H1 (cell line): ENCODE data around the gene SENP1. TPM values are rescaled to one million over a fixed set of nuclear protein-coding genes. Genes with fewer than 3 reads are reported as not detected.

Experiments used
- CTCF ChIA-PET: fragments of 300-600 bp; sonication (Branson Sonifier 250); formaldehyde crosslinking; loops from one replicate; lab custom pipeline; 2021; ENCODE audit not compliant: partially characterized antibody; lab: Charles Lee
- POLR2A ChIA-PET: fragments of 300-600 bp; sonication (Branson Sonifier 250); formaldehyde crosslinking; loops from one replicate; lab custom pipeline; 2021; ENCODE audit warnings: inconsistent platforms; ENCODE audit not compliant: partially characterized antibody; lab: Charles Lee
- DNase-seq, 2 experiments: peaks; one replicate each; pipeline versions ENCODE4 v3.0.0 to v3.0.0-alpha.2; 2010 to 2022; ENCODE audit warnings: low spot score in 2 of 2, low read depth in 1 of 2, mixed read lengths in 1 of 2
- FAIRE-seq: peaks from 2 replicates; lab custom pipeline; 2011; peaks lifted over from hg19 to GRCh38; lab: Jason Lieb, UNC
- H2AFZ ChIP-seq: 2 replicates; pipeline ENCODE4 v1.8.1; 2012; ENCODE audit warnings: low read length, inconsistent platforms
- H2AK5ac ChIP-seq: 2 replicates; pipeline ENCODE4 v1.6.1; 2013; ENCODE audit warnings: low read depth, low read length
- H2BK120ac ChIP-seq: replicated peaks from 2 replicates; pipeline ENCODE3; 2013; ENCODE audit warnings: low read depth, low read length, inconsistent platforms
- H2BK12ac ChIP-seq: 2 replicates; pipeline ENCODE4 v1.6.1; 2013; ENCODE audit warnings: low read depth, low read length
- H2BK15ac ChIP-seq: 2 replicates; pipeline ENCODE4 v1.6.1; 2013; ENCODE audit warnings: low read length
- H2BK20ac ChIP-seq: 2 replicates; pipeline ENCODE4 v1.6.1; 2013; ENCODE audit warnings: low read length
- H2BK5ac ChIP-seq: 2 replicates; pipeline ENCODE4 v1.6.1; 2013; ENCODE audit warnings: low read depth, low read length
- H3K14ac ChIP-seq: 2 replicates; pipeline ENCODE4 v1.6.1; 2013; ENCODE audit warnings: inconsistent platforms; ENCODE audit not compliant: insufficient read length
- H3K18ac ChIP-seq: 2 replicates; pipeline ENCODE4 v1.6.1; 2013; ENCODE audit warnings: low read length; ENCODE audit errors: extremely low read depth
- H3K23ac ChIP-seq: 2 replicates; pipeline ENCODE4 v1.6.1; 2013; ENCODE audit warnings: inconsistent platforms; ENCODE audit not compliant: insufficient read length
- H3K23me2 ChIP-seq: 2 replicates; pipeline ENCODE4 v1.6.1; 2013; ENCODE audit warnings: low read depth, low read length
- H3K27ac ChIP-seq: 2 replicates; pipeline ENCODE4 v1.6.1; 2011; ENCODE audit warnings: low read depth, low read length, inconsistent platforms
- H3K27me3 ChIP-seq, 4 experiments: replicated peaks in 1 of 4; 1 replicate in 1 of 4; 2 replicates in 3 of 4; pipeline versions ENCODE4 v1.6.1 to v1.8.1; 2011 to 2013; ENCODE audit warnings: low read length in 3 of 4, mild to moderate bottlenecking in 3 of 4, inconsistent platforms in 2 of 4, mixed read lengths in 2 of 4, moderate library complexity in 1 of 4; ENCODE audit not compliant: control insufficient read depth in 3 of 4, insufficient read depth in 3 of 4; ENCODE audit errors: extremely low read depth in 1 of 4
- H3K36me3 ChIP-seq, 4 experiments: 2 replicates each; pipeline versions ENCODE4 v1.6.1 to v1.8.1; 2011 to 2013; ENCODE audit warnings: mild to moderate bottlenecking in 4 of 4, low read length in 3 of 4, moderate library complexity in 2 of 4, control low read depth in 1 of 4, inconsistent platforms in 1 of 4; ENCODE audit not compliant: insufficient read depth in 4 of 4, control insufficient read depth in 2 of 4
- H3K4ac ChIP-seq: replicated peaks from 2 replicates; pipeline ENCODE3; 2013; ENCODE audit warnings: low read length, low read depth, mixed read lengths, inconsistent platforms; ENCODE audit not compliant: insufficient read length
- H3K4me1 ChIP-seq, 4 experiments: replicated peaks in 1 of 4; 1 replicate in 1 of 4; 2 replicates in 3 of 4; pipeline versions ENCODE4 v1.6.1 to v1.8.1; 2011 to 2013; ENCODE audit warnings: low read length in 3 of 4, inconsistent platforms in 2 of 4, mixed read lengths in 1 of 4; ENCODE audit not compliant: insufficient read depth in 4 of 4, control insufficient read depth in 3 of 4
- H3K4me2 ChIP-seq, 2 experiments: 2 replicates each; pipeline versions ENCODE4 v1.6.1 to v1.8.1; 2011 to 2013; ENCODE audit warnings: low read depth in 2 of 2, low read length in 2 of 2, control low read depth in 1 of 2, inconsistent platforms in 1 of 2, mild to moderate bottlenecking in 1 of 2; ENCODE audit not compliant: insufficient read depth in 1 of 2
- H3K4me3 ChIP-seq, 4 experiments: fragments of 200-600, 300-600 bp in 1 of 4; sonication (generic), shearing (Covaris generic), sonication (Bioruptor Twin) in 1 of 4; 2 replicates each; pipeline versions ENCODE4 v1.5.1 to v1.8.1; 2011 to 2016; ENCODE audit warnings: low read length in 4 of 4, low read depth in 3 of 4, control low read depth in 2 of 4, inconsistent platforms in 2 of 4, mild to moderate bottlenecking in 2 of 4, mixed read lengths in 1 of 4, moderate library complexity in 1 of 4; ENCODE audit not compliant: insufficient read depth in 2 of 4; ENCODE audit errors: extremely low read depth in 1 of 4
- H3K56ac ChIP-seq: replicated peaks from 2 replicates; pipeline ENCODE3; 2013; ENCODE audit warnings: low read depth, mild to moderate bottlenecking, mixed read lengths, low read length, inconsistent platforms; ENCODE audit not compliant: insufficient read length
- H3K79me1 ChIP-seq: 2 replicates; pipeline ENCODE4 v1.6.1; 2013; ENCODE audit warnings: low read depth, low read length, control low read depth
- H3K79me2 ChIP-seq, 2 experiments: 2 replicates each; pipeline versions ENCODE4 v1.6.1 to v1.8.1; 2012 to 2013; ENCODE audit warnings: low read length in 2 of 2, mild to moderate bottlenecking in 2 of 2, inconsistent platforms in 1 of 2; ENCODE audit not compliant: insufficient read depth in 2 of 2, control insufficient read depth in 1 of 2
- H3K9ac ChIP-seq, 4 experiments: replicated peaks in 1 of 4; 1 replicate in 1 of 4; 2 replicates in 3 of 4; pipeline versions ENCODE4 v1.6.1 to v1.8.1; 2011 to 2013; ENCODE audit warnings: low read depth in 3 of 4, low read length in 3 of 4, control low read depth in 2 of 4, mild to moderate bottlenecking in 2 of 4, moderate library complexity in 2 of 4, inconsistent platforms in 1 of 4; ENCODE audit errors: extremely low read depth in 1 of 4
- H3K9me3 ChIP-seq, 2 experiments: 2 replicates each; pipeline versions ENCODE4 v1.6.1 to v1.8.1; 2012 to 2013; ENCODE audit warnings: mild to moderate bottlenecking in 2 of 2, moderate library complexity in 2 of 2, control low read depth in 1 of 2, inconsistent platforms in 1 of 2, low read depth in 1 of 2, low read length in 1 of 2, mixed read lengths in 1 of 2; ENCODE audit not compliant: insufficient read depth in 2 of 2
- H4K20me1 ChIP-seq, 2 experiments: replicated peaks in 1 of 2; 2 replicates each; pipeline versions ENCODE3 to v1.8.1; 2011 to 2013; ENCODE audit warnings: inconsistent platforms in 2 of 2, low read length in 2 of 2, mild to moderate bottlenecking in 1 of 2; ENCODE audit not compliant: insufficient read depth in 2 of 2, control insufficient read depth in 1 of 2
- H4K5ac ChIP-seq: 2 replicates; pipeline ENCODE4 v1.6.1; 2013; ENCODE audit warnings: low read length, low read depth, mixed read lengths, inconsistent platforms; ENCODE audit not compliant: insufficient read length
- H4K8ac ChIP-seq: 2 replicates; pipeline ENCODE4 v1.8.0; 2013; ENCODE audit warnings: mild to moderate bottlenecking, moderate library complexity, low read length, inconsistent platforms; ENCODE audit not compliant: insufficient read depth; ENCODE audit errors: extremely low read depth
- H4K91ac ChIP-seq: replicated peaks from 2 replicates; pipeline ENCODE3; 2013; ENCODE audit warnings: low read length, mixed read lengths, inconsistent platforms; ENCODE audit not compliant: insufficient read length
- BACH1 ChIP-seq: IDR thresholded peaks from 2 replicates; pipeline ENCODE4 v1.6.1; 2012; ENCODE audit warnings: low read length, improper control_type of control experiment
- CHD2 ChIP-seq: IDR thresholded peaks from 2 replicates; pipeline ENCODE4 v1.6.1; 2012; ENCODE audit warnings: low read length, improper control_type of control experiment
- CTBP2 ChIP-seq: IDR thresholded peaks from 2 replicates; pipeline ENCODE4 v1.7.0; 2011; ENCODE audit warnings: borderline replicate concordance, mild to moderate bottlenecking, moderate library complexity, mixed read lengths, low read length; ENCODE audit not compliant: insufficient read depth, insufficient read length
- EGR1 ChIP-seq: IDR thresholded peaks from 2 replicates; pipeline ENCODE4 v1.6.1; 2011; ENCODE audit warnings: low read depth, low read length, borderline replicate concordance
- EP300 ChIP-seq, 2 experiments: IDR thresholded peaks; 1 replicate in 1 of 2; 2 replicates in 1 of 2; pipeline ENCODE4 v1.6.1; 2011 to 2012; ENCODE audit warnings: low read depth in 2 of 2, low read length in 2 of 2, mild to moderate bottlenecking in 2 of 2, borderline replicate concordance in 1 of 2, inconsistent platforms in 1 of 2, moderate library complexity in 1 of 2
- EZH2 ChIP-seq: fragments of 200-600 bp; sonication (generic); IDR thresholded peaks from 2 replicates; pipeline ENCODE4 v1.7.1; 2012; ENCODE audit warnings: low read depth, mild to moderate bottlenecking, moderate library complexity, low read length, inconsistent platforms; ENCODE audit not compliant: severe bottlenecking
- HDAC6 ChIP-seq: IDR thresholded peaks from one replicate; pipeline ENCODE4 v1.7.1; 2012; ENCODE audit warnings: low read depth, mild to moderate bottlenecking, inconsistent platforms, low read length, moderate library complexity
- SIN3A ChIP-seq, 2 experiments: IDR thresholded peaks in 1 of 2; conservative IDR thresholded peaks in 1 of 2; 2 replicates each; pipeline ENCODE4 v1.6.1; 2011 to 2012; ENCODE audit warnings: low read length in 2 of 2, improper control_type of control experiment in 1 of 2, low read depth in 1 of 2, mild to moderate bottlenecking in 1 of 2
- SP2 ChIP-seq: IDR thresholded peaks from 2 replicates; pipeline ENCODE4 v1.6.1; 2012; ENCODE audit warnings: mild to moderate bottlenecking, low read length, inconsistent platforms
- SUZ12 ChIP-seq: fragments of 200-600 bp; sonication (generic); IDR thresholded peaks from 2 replicates; pipeline ENCODE4 v1.6.1; 2012; ENCODE audit warnings: mild to moderate bottlenecking, inconsistent platforms, low read length, moderate library complexity, mixed read lengths
- TAF1 ChIP-seq: IDR thresholded peaks from 2 replicates; pipeline ENCODE4 v1.6.1; 2011; ENCODE audit warnings: mild to moderate bottlenecking, low read depth, low read length
- TEAD4 ChIP-seq: IDR thresholded peaks from 2 replicates; pipeline ENCODE4 v1.6.1; 2012; ENCODE audit warnings: low read depth, low read length, inconsistent platforms, mixed read lengths
- WGBS, 2 experiments: shearing (Covaris generic) in 1 of 2; methylation state at CpG; one replicate each; pipeline versions ENCODE4 v1.1.6 to v1.1.7; 2013 to 2015; ENCODE audit warnings: low lambda C conversion rate in 2 of 2, mixed read lengths in 2 of 2, inconsistent platforms in 1 of 2, low coverage in 1 of 2, missing lambda C conversion rate in 1 of 2; ENCODE audit not compliant: insufficient replicate concordance in 2 of 2, insufficient coverage in 1 of 2, insufficient read length in 1 of 2; ENCODE audit errors: extremely low coverage in 1 of 2, missing lambda C conversion rate in 1 of 2; 5-methylcytosine and 5-hydroxymethylcytosine counted together
- polyA plus RNA-seq, 7 experiments: library from polyadenylated mRNA; depleted of rRNA in 3 of 7; stranded (reverse) in 5 of 7; unstranded in 2 of 7; fragments of >200 nt in 5 of 7; fragments of 200-250 nt in 2 of 7; gene quantifications; 1 replicate in 5 of 7; 2 replicates in 1 of 7; 4 replicates in 1 of 7; pipeline versions ENCODE4 v1.2.1 to v1.2.3, GENCODE V29; 2011 to 2013; ENCODE audit warnings: missing spikeins in 2 of 7, mixed read lengths in 2 of 7
- total RNA-seq: library from RNA; stranded (reverse); fragmentation: NEBNext Ultra II Directional; extraction: Animal tissue kit (Norgen Biotek cat#: 25700); gene quantifications from 2 replicates; pipeline ENCODE4 v1.2.1, GENCODE V29; 2021
- TF ChIP-seq, protein P1 (sequence below): IDR thresholded peaks from 2 replicates; pipeline ENCODE4 v1.6.1; 2012; ENCODE audit warnings: inconsistent platforms

SENP1 gene
- total and polyA plus RNA-seq, 2 of the 8 experiments (the other 6 are each of a cell fraction or from before 2014, with no cell fraction given) = 14.2 to 31.5 TPM

DNA sequence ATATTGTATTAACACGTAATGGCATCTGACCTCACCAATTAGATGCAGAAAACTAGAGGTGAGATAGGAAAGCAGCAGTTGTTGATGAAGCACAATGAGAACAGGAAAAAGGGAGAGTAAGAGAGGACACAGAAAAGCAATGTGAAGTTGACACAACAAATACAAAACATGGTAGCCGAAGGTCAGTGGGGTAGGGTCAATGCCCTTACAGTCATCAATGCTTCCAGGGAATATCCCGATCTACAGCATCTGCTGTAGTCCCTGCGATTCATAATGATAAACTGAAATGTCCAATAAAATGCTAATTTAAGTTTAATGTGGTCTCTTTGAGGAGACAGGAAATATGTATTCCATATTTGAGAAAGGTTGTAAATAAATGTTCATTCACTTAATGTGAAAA, 98.7 kb downstream of the SENP1 start:
- H2BK120ac ChIP-seq = no peak overlapping the region
- DNase-seq = no peak
- no peak overlapping the region for H4K91ac ChIP-seq
- H3K4ac ChIP-seq = no peak overlapping the region
- peaks cover 5 to 14% of the 10 kb centered on the region in 2 experiments for H4K20me1 ChIP-seq
- peaks cover 13 to 30% (median 18%) of the 10 kb centered on the region in 4 experiments for H3K4me1 ChIP-seq
- H3K56ac ChIP-seq = no peak overlapping the region
- no peak overlapping the region for H3K4me3 ChIP-seq
- no peak overlapping the region for H2BK20ac ChIP-seq
- no peak overlapping the region for H4K8ac ChIP-seq
- H2BK12ac ChIP-seq = no peak overlapping the region
- H3K23me2 ChIP-seq = peaks cover 16% of the 10 kb centered on the region
- peaks cover 87 to 100% (median 98%) of the 10 kb centered on the region in 4 experiments for H3K27me3 ChIP-seq
- no peak overlapping the region for H2BK5ac ChIP-seq
- H3K9me3 ChIP-seq = no peaks in the 10 kb centered on the region
- no peak overlapping the region for H3K9ac ChIP-seq
- H3K79me1 ChIP-seq = no peaks in the 10 kb centered on the region; the same call in 1 of the 2 replicates
- POLR2A ChIA-PET = interaction anchor here (1.4 kb wide), 1 partner anchor 11 kb away, joined by 3 read pairs; no protein-coding TSS in a partner anchor
- 79% methylated on average over 4 of the region's 4 CpGs; no CpG with 5 or more reads in 1 of the 2 experiments for WGBS, 2 experiments
- no peak for FAIRE-seq
- H2BK15ac ChIP-seq = no peak overlapping the region
- H3K4me2 ChIP-seq = no peak overlapping the region
- H3K27ac ChIP-seq = no peak overlapping the region
- CTCF ChIA-PET = interaction anchor here (1.6 to 3.6 kb wide), 3 partner anchors 9 to 71 kb away, joined by 4 to 21 read pairs (median 7); no protein-coding TSS in a partner anchor
- H3K79me2 ChIP-seq = no peaks in the 10 kb centered on the region
- no peak overlapping the region for H2AFZ ChIP-seq
- H4K5ac ChIP-seq = no peak overlapping the region
- H3K14ac ChIP-seq = no peak overlapping the region
- no peak overlapping the region for H2AK5ac ChIP-seq
- H3K18ac ChIP-seq = no peak overlapping the region
- H3K36me3 ChIP-seq = no peaks in the 10 kb centered on the region
- H3K23ac ChIP-seq = no peak overlapping the region
- TF ChIP-seq EGR1 (no peak), TEAD4 (no peak), SIN3A (conservative IDR thresholded peaks at IDR 0.05 in 1 of 2, IDR thresholded peaks at IDR 0.05 in 1 of 2; ENCODE audit: low read depth in 1 of 2, low read length in 2 of 2) (no peak), BACH1 (no peak), TAF1 (no peak), SP2 (no peak), HDAC6 (no peak), EP300 (IDR thresholded peaks at IDR 0.05; ENCODE audit: borderline replicate concordance in 1 of 2, low read depth in 2 of 2, low read length in 2 of 2) (no peak), SUZ12 (no peak), CTBP2 (no peak), EZH2 (no peak), CHD2 (no peak)
- TF ChIP-seq, protein P1, sequence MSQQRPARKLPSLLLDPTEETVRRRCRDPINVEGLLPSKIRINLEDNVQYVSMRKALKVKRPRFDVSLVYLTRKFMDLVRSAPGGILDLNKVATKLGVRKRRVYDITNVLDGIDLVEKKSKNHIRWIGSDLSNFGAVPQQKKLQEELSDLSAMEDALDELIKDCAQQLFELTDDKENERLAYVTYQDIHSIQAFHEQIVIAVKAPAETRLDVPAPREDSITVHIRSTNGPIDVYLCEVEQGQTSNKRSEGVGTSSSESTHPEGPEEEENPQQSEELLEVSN = no peak
